Pons (tissue), 1 donor: ENCODE measurements around the gene GRIN2A.

Experiments used
- DNase-seq: peaks from one replicate; pipeline ENCODE4 v3.0.0-alpha.2; 2016; ENCODE audit warnings: low spot score

The GRIN2A gene

DNA sequence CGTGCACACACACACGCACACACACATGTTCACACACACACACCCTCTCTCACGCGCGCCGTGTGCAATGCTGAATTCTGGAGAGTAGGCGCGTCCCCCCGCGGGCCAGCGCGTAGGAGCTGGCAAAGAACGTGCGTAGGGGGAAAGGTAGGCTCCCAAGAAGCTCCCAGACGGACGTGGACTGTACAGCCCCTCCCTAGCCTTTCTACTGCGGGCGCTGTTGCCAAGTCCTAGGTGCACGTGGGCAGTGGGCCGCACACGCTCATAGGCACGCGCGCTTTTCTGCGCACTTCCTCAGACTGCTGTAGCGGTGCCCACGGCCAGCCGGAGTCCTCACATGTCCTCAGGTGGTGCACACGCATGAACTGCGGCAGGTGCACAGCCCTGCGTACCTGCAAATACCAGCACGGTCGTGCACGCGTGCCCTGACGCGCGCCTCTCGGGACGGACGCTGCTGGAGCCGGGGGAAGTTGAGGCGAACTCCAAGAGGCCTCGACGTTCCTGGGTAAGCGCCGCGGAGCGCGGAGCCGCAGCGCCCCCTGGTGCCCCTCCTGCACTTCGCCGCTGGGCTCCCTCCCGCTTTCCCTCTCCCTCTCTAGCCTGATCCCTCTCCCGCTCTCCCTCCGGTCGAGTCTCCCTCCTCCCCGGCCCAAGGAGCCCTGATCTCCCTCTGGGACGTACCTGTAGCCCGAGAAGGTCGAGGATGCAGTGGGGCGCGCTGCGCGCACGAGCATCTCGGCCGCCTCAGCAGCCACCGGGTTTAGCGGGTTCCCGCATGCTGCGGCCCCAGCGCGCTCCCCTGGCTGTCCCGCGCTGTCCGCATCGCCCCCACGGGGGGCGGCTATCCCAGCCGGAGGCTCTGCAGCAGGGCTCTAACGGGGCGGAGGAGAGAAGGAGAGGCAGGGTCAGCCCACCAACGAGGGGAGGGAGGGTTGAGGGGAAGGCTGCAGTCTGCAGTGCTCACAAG is 749 bp downstream of the GRIN2A start:
- DNase-seq, result peak; percentile 65

GRCh38 chr16:10180771-10181163 is 1.5 kb downstream of the GRIN2A start:
- DNase-seq, result no peak

- DNase-seq, result no peak
These were observed 2.0 kb downstream of the GRIN2A start for GRCh38 chr16:10180042-10180770.

DNA sequence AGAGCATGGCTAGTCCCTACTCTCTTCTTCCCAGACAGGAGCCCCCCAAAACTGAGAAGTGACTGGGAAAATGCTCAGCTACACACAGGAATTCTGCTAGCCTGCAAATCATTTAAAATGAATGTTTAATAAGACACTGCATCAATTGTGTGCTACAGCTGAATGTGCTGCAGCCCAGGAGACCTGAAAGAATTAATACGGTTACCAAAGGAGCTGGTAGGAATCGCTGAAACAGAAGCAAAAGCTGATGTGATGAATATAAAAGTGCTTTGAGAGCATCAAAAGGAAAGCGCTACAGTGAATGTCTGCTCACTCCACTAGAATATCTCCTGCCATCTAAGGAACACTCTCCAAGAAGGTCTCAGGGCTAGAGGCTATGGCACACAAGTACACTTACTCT is 3.7 kb downstream of the GRIN2A start:
- DNase-seq, result no peak

DNA sequence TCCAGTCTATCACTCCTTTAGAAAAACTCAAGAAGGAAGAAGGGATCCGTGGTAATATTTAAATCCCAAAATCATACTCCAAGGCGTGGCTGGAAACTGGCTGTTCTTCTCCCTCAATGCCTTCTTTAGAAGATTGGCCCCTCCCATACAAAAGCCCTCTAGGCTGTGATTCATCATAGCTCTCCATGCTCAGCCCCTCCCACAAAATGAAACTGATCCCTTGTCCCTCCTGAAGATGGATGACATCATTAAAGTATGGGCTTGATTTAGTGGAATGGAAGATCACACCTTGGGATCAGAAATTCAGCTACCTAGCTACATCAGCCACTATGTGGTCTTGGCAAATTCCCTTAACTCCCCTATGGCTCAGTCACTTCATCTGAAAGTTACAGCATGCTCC is 4.1 kb downstream of the GRIN2A start:
- no peak for DNase-seq

GRCh38 chr16:10172848-10173655 is 9.2 kb downstream of the GRIN2A start:
- no peak for DNase-seq

- no peak for DNase-seq
These were observed 11.0 kb downstream of the GRIN2A start for GRCh38 chr16:10171221-10171620.

GRCh38 chr16:10169904-10170410 is 12.3 kb downstream of the GRIN2A start:
- DNase-seq, result no peak

GRCh38 chr16:10169031-10169430 is 13.2 kb downstream of the GRIN2A start:
- DNase-seq, result no peak

GRCh38 chr16:10168258-10168657 is 14.0 kb downstream of the GRIN2A start:
- DNase-seq, result no peak

- no peak for DNase-seq
These were observed 16.6 kb downstream of the GRIN2A start for GRCh38 chr16:10165643-10166042.

GRCh38 chr16:10162981-10163380 is 19.2 kb downstream of the GRIN2A start:
- no peak for DNase-seq

- no peak for DNase-seq
These were observed 26.1 kb downstream of the GRIN2A start for GRCh38 chr16:10156099-10156498.

- no peak for DNase-seq
These were observed 27.8 kb downstream of the GRIN2A start for GRCh38 chr16:10154389-10154788.

GRCh38 chr16:10153985-10154384 is 28.2 kb downstream of the GRIN2A start:
- no peak for DNase-seq

GRCh38 chr16:10151718-10152117 is 30.5 kb downstream of the GRIN2A start:
- no peak for DNase-seq

DNA sequence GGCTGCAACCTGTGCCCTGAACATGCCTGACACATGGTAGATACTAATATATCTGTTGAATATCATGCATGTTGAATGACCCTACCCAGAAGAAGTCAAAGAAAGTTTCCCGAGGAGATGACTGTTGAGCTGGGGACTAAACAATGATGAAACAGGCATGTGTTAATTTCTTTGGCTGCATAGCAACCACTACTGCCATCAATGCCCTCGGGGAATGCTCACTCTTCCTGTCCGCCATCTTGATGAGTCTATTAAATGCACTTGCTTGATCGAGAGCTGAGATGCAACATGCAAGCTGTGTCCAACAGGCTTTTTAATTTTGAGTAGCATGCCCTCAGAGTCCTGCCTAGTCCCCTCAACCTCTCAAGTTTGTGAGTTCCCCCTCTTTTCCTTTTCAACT is 31.3 kb downstream of the GRIN2A start:
- DNase-seq, result no peak

DNA sequence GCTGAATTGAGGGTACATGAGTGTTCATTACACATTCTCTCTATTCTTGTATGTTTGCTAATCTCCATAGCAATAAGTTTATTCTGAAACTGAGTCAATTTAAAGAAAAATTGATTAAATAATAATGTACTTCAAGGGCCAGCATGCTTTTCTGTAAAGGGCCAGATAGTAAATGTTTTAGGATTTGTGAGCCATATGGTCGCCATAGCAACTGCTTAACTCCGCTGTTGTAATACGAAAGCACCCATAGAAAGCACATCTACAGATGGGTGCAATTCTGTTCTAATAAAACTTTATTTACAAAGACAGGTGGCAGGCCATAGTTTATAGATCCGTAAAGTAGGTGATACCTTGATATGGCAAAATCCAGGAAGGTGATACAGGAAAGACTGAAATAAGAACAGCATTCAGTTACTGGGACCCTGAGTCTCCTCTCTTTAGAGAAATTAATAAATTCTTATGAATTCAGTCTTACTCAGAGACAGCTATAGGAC is 36.6 kb downstream of the GRIN2A start:
- no peak for DNase-seq

DNA sequence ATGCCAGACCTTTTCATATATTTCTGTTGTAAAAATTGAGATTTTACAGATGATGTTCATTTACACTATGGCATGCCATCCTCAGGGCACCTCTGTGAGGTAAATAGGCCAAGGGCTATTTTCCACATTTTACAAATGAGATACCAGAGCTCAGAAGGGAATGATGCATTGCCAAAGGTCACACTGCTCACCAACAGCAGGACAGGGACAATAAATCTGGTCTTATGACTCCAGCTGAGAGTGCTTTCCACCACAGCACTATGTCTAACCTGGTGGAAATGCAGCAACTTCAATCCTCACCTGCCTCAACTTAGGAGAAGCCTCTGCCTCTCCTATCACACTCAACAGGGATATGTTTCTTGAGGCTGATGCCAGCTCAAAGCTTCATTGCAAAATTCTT is 40.6 kb downstream of the GRIN2A start:
- no peak for DNase-seq

GRCh38 chr16:10138881-10139280 is 43.3 kb downstream of the GRIN2A start:
- no peak for DNase-seq

DNA sequence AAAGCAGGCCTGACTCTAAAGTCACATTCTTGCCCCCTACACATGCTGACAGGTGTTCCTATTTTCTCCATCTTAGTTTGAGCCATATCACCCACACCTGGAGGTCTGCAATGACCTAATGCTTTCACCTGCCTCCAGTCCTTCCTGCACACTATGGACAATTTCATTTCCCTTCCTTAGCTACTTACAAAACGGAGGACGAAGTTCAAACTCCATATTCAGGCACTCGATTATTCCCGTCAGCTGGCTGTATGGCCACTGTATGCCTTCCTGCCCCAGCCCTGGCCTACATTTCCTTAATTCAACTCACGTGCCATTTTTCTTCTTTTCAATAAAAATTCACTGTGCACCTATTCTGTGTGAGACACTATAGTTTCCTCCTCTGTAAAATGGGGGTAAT is 44.9 kb downstream of the GRIN2A start:
- no peak for DNase-seq

GRCh38 chr16:10136916-10137315 is 45.3 kb downstream of the GRIN2A start:
- no peak for DNase-seq
